Activated CD4-positive, alpha-beta memory T cell treated with anti-CD3 and anti-CD28 coated beads for 36 hours (primary cell): ENCODE results near the gene TRAF3IP1. TPM values are rescaled to one million over a fixed set of nuclear protein-coding genes. Genes with fewer than 3 reads are reported as not detected.

Experiments used
- CTCF ChIA-PET: fragments of 350-600 bp; sonication (Branson Sonifier 250); formaldehyde crosslinking; loops from one replicate; lab custom pipeline; 2021; ENCODE audit warnings: antibody characterized with exemption, inconsistent platforms; lab: Charles Lee
- POLR2A ChIA-PET: fragments of 350-600 bp; sonication (Branson Sonifier 250); formaldehyde crosslinking; loops from one replicate; lab custom pipeline; 2021; ENCODE audit warnings: antibody characterized with exemption; lab: Charles Lee
- DNase-seq: peaks from one replicate; pipeline ENCODE4 v3.0.0-alpha.2; 2020
- H3K27ac Mint-ChIP-seq: one replicate; pipeline ENCODE4 v1.8.0; 2021; ENCODE audit warnings: mixed read lengths
- H3K27me3 Mint-ChIP-seq: one replicate; pipeline ENCODE4 v1.8.0; 2021; ENCODE audit warnings: mixed read lengths
- H3K36me3 Mint-ChIP-seq: one replicate; pipeline ENCODE4 v1.8.0; 2021; ENCODE audit warnings: mixed read lengths
- H3K4me1 Mint-ChIP-seq: one replicate; pipeline ENCODE4 v1.8.0; 2021; ENCODE audit warnings: low read depth, mixed read lengths
- H3K4me3 Mint-ChIP-seq: one replicate; pipeline ENCODE4 v1.8.0; 2021; ENCODE audit warnings: mild to moderate bottlenecking, mixed read lengths
- H3K9me3 Mint-ChIP-seq: one replicate; pipeline ENCODE4 v1.8.0; 2021; ENCODE audit warnings: mixed read lengths
- intact Hi-C: fragments of 100-400 bp; cut with micrococcal nuclease; formaldehyde crosslinking; loops from one replicate; pipeline ENCODE4 v1.15.1; 2023
- total RNA-seq, 2 experiments: library from RNA; stranded (reverse); gene quantifications; one replicate each; pipeline ENCODE4 v1.2.3, GENCODE V29; 2021

Gene TRAF3IP1
- total RNA-seq, 2 experiments from 2014 or later, result 8.0 to 9.3 TPM

- Mint-ChIP-seq H3K4me3 (no peak overlapping the region), H3K27ac (no peak overlapping the region), H3K36me3 (peaks cover 3% of the 10 kb centered on the region), H3K4me1 (no peaks in the 10 kb centered on the region), H3K27me3 (no peaks in the 10 kb centered on the region), H3K9me3 (no peaks in the 10 kb centered on the region)
- intact Hi-C loops, result no loop called here
- ChIA-PET POLR2A (no interaction called here), CTCF (no interaction called here)
- DNase-seq, result no peak
These were observed 16.6 kb downstream of the TRAF3IP1 start for GRCh38 chr2:238336793-238337444.

GRCh38 chr2:238337846-238338245 is 17.5 kb downstream of the TRAF3IP1 start:
- POLR2A ChIA-PET, result no interaction called here
- CTCF ChIA-PET, result no interaction called here
- no peak overlapping the region for H3K27ac Mint-ChIP-seq
- H3K4me1 Mint-ChIP-seq, result no peaks in the 10 kb centered on the region
- peaks cover 3% of the 10 kb centered on the region for H3K36me3 Mint-ChIP-seq
- H3K9me3 Mint-ChIP-seq, result no peaks in the 10 kb centered on the region
- intact Hi-C loops, result no loop called here
- H3K4me3 Mint-ChIP-seq, result no peak overlapping the region
- no peaks in the 10 kb centered on the region for H3K27me3 Mint-ChIP-seq
- no peak for DNase-seq

- Mint-ChIP-seq H3K4me3 (no peak overlapping the region), H3K27ac (no peak overlapping the region), H3K36me3 (peaks cover 3% of the 10 kb centered on the region), H3K9me3 (no peaks in the 10 kb centered on the region), H3K27me3 (no peaks in the 10 kb centered on the region), H3K4me1 (no peaks in the 10 kb centered on the region)
- DNase-seq, result no peak
- intact Hi-C loops, result no loop called here
- POLR2A ChIA-PET, result no interaction called here
- CTCF ChIA-PET, result interaction anchor here (0.6 kb wide), 1 partner anchor 47 kb away, joined by 3 read pairs; no protein-coding TSS in a partner anchor
These were observed 18.5 kb downstream of the TRAF3IP1 start for GRCh38 chr2:238338710-238339394.

- ChIA-PET CTCF (interaction anchor here (0.6 kb wide), 1 partner anchor 47 kb away, joined by 3 read pairs; no protein-coding TSS in a partner anchor), POLR2A (no interaction called here)
- Mint-ChIP-seq H3K9me3 (no peaks in the 10 kb centered on the region), H3K4me1 (no peaks in the 10 kb centered on the region), H3K27ac (no peak overlapping the region), H3K27me3 (no peaks in the 10 kb centered on the region), H3K4me3 (no peak overlapping the region), H3K36me3 (peaks cover 3% of the 10 kb centered on the region)
- DNase-seq, result no peak
- intact Hi-C loops, result no loop called here
These were observed 19.1 kb downstream of the TRAF3IP1 start for GRCh38 chr2:238339395-238339780.

GRCh38 chr2:238339814-238340213 is 19.5 kb downstream of the TRAF3IP1 start:
- ChIA-PET CTCF (interaction anchor here (0.6 kb wide), 1 partner anchor 48 kb away, joined by 3 read pairs; no protein-coding TSS in a partner anchor), POLR2A (no interaction called here)
- H3K27me3 Mint-ChIP-seq, result no peaks in the 10 kb centered on the region
- no peaks in the 10 kb centered on the region for H3K9me3 Mint-ChIP-seq
- intact Hi-C loops, result no loop called here
- H3K27ac Mint-ChIP-seq, result no peak overlapping the region
- no peak overlapping the region for H3K4me3 Mint-ChIP-seq
- no peak for DNase-seq
- peaks cover 2% of the 10 kb centered on the region for H3K36me3 Mint-ChIP-seq
- H3K4me1 Mint-ChIP-seq, result no peaks in the 10 kb centered on the region

GRCh38 chr2:238341536-238341935 is 21.2 kb downstream of the TRAF3IP1 start:
- intact Hi-C loops, result no loop called here
- Mint-ChIP-seq H3K9me3 (no peaks in the 10 kb centered on the region), H3K4me1 (no peaks in the 10 kb centered on the region), H3K4me3 (no peak overlapping the region), H3K36me3 (peaks cover 2% of the 10 kb centered on the region), H3K27me3 (no peaks in the 10 kb centered on the region), H3K27ac (no peak overlapping the region)
- ChIA-PET CTCF (no interaction called here), POLR2A (no interaction called here)
- DNase-seq, result no peak

- CTCF ChIA-PET, result no interaction called here
- no peak overlapping the region for H3K4me3 Mint-ChIP-seq
These were observed 23.7 kb downstream of the TRAF3IP1 start for GRCh38 chr2:238344035-238344434.

GRCh38 chr2:238344517-238344916 is 24.2 kb downstream of the TRAF3IP1 start:
- POLR2A ChIA-PET, result no interaction called here
- Mint-ChIP-seq H3K4me3 (no peak overlapping the region), H3K27ac (no peak overlapping the region), H3K27me3 (no peaks in the 10 kb centered on the region), H3K36me3 (peaks cover 6% of the 10 kb centered on the region), H3K4me1 (no peaks in the 10 kb centered on the region), H3K9me3 (no peaks in the 10 kb centered on the region)
- no peak for DNase-seq
- intact Hi-C loops, result no loop called here
- CTCF ChIA-PET, result no interaction called here

More at GRCh38 chr2:238344035-238344434, 23.7 kb downstream of the TRAF3IP1 start:
- Mint-ChIP-seq H3K36me3 (peaks cover 2% of the 10 kb centered on the region), H3K4me1 (no peaks in the 10 kb centered on the region), H3K9me3 (no peaks in the 10 kb centered on the region), H3K27me3 (no peaks in the 10 kb centered on the region), H3K27ac (no peak overlapping the region)
- POLR2A ChIA-PET, result no interaction called here
- intact Hi-C loops, result no loop called here
- no peak for DNase-seq

- Mint-ChIP-seq H3K27ac (no peak overlapping the region), H3K27me3 (no peaks in the 10 kb centered on the region), H3K9me3 (no peaks in the 10 kb centered on the region), H3K36me3 (peaks cover 7% of the 10 kb centered on the region), H3K4me1 (no peaks in the 10 kb centered on the region), H3K4me3 (no peak overlapping the region)
- DNase-seq, result no peak
- ChIA-PET POLR2A (interaction anchor here (0.6 kb wide), 1 partner anchor 417 kb away, joined by 3 read pairs; no protein-coding TSS in a partner anchor), CTCF (no interaction called here)
- intact Hi-C loops, result no loop called here
These were observed 25.1 kb downstream of the TRAF3IP1 start for GRCh38 chr2:238345297-238345968.

GRCh38 chr2:238346544-238346943 is 26.2 kb downstream of the TRAF3IP1 start:
- CTCF ChIA-PET, result no interaction called here
- no peaks in the 10 kb centered on the region for H3K9me3 Mint-ChIP-seq
- H3K27ac Mint-ChIP-seq, result no peak overlapping the region
- POLR2A ChIA-PET, result no interaction called here
- H3K4me1 Mint-ChIP-seq, result no peaks in the 10 kb centered on the region
- peaks cover 7% of the 10 kb centered on the region for H3K36me3 Mint-ChIP-seq
- intact Hi-C loops, result no loop called here
- DNase-seq, result no peak
- H3K4me3 Mint-ChIP-seq, result no peak overlapping the region
- H3K27me3 Mint-ChIP-seq, result no peaks in the 10 kb centered on the region

- CTCF ChIA-PET, result no interaction called here
- H3K27ac Mint-ChIP-seq, result no peak overlapping the region
- no peaks in the 10 kb centered on the region for H3K9me3 Mint-ChIP-seq
- POLR2A ChIA-PET, result no interaction called here
- DNase-seq, result no peak
- H3K4me3 Mint-ChIP-seq, result no peak overlapping the region
- no peaks in the 10 kb centered on the region for H3K4me1 Mint-ChIP-seq
- intact Hi-C loops, result no loop called here
- peaks cover 7% of the 10 kb centered on the region for H3K36me3 Mint-ChIP-seq
- H3K27me3 Mint-ChIP-seq, result no peaks in the 10 kb centered on the region
These were observed 30.0 kb downstream of the TRAF3IP1 start for GRCh38 chr2:238350150-238350897.

GRCh38 chr2:238351315-238351714 is 31.0 kb downstream of the TRAF3IP1 start:
- intact Hi-C loops, result no loop called here
- no peaks in the 10 kb centered on the region for H3K9me3 Mint-ChIP-seq
- no peaks in the 10 kb centered on the region for H3K27me3 Mint-ChIP-seq
- peaks cover 7% of the 10 kb centered on the region for H3K36me3 Mint-ChIP-seq
- DNase-seq, result no peak
- no peaks in the 10 kb centered on the region for H3K4me1 Mint-ChIP-seq
- ChIA-PET POLR2A (no interaction called here), CTCF (no interaction called here)
- no peak overlapping the region for H3K4me3 Mint-ChIP-seq
- H3K27ac Mint-ChIP-seq, result no peak overlapping the region
